Caco-2 (cell line): ENCODE measurements around the gene ANXA3. TPM values are rescaled to one million over a fixed set of nuclear protein-coding genes. Genes with fewer than 3 reads are reported as not detected.

Experiments
- BruUV-seq: library from RNA; stranded (reverse); fragments of 400-500 nt; replicated peaks from 2 replicates; lab custom pipeline; 2021; lab: Mats Ljungman, UMichigan
- CTCF ChIA-PET: fragments of 300-600 bp; sonication (Branson Sonifier 250); formaldehyde crosslinking; loops from one replicate; lab custom pipeline; 2022; ENCODE audit warnings: antibody characterized with exemption; lab: Charles Lee
- POLR2A ChIA-PET: fragments of 300-600 bp; sonication (Branson Sonifier 250); formaldehyde crosslinking; loops from one replicate; lab custom pipeline; 2022; ENCODE audit warnings: antibody characterized with exemption; lab: Charles Lee
- DNase-seq, 2 experiments: peaks; one replicate each; pipeline versions ENCODE4 v3.0.0 to v3.0.0-alpha.2; 2020 to 2022
- H3K27me3 ChIP-seq: replicated peaks from 2 replicates; pipeline ENCODE4 v1.6.0; 2011; ENCODE audit warnings: low read length; ENCODE audit not compliant: control insufficient read depth, insufficient read depth
- H3K36me3 ChIP-seq: 2 replicates; pipeline ENCODE4 v1.5.1; 2011; ENCODE audit warnings: low read length; ENCODE audit not compliant: control insufficient read depth, insufficient read depth
- H3K4me1 ChIP-seq: fragments of 250-450 bp; sonication (Bioruptor Pico); 2 replicates; pipeline ENCODE4 v1.5.1; 2020; ENCODE audit warnings: mild to moderate bottlenecking
- H3K4me3 ChIP-seq: 2 replicates; pipeline ENCODE4 v1.5.1; 2011; ENCODE audit warnings: low read depth, mild to moderate bottlenecking, control low read depth, low read length
- H3K9me3 ChIP-seq: fragments of 250-450 bp; sonication (Bioruptor Pico); 2 replicates; pipeline ENCODE4 v1.5.1; 2020; ENCODE audit warnings: mild to moderate bottlenecking, moderate library complexity
- H3K27ac Mint-ChIP-seq: one replicate; pipeline ENCODE4 v1.8.0; 2022; ENCODE audit warnings: mixed read lengths; ENCODE audit not compliant: unreplicated experiment
- H3K27me3 Mint-ChIP-seq: one replicate; pipeline ENCODE4 v1.8.0; 2022; ENCODE audit warnings: mixed read lengths; ENCODE audit not compliant: insufficient read depth, unreplicated experiment
- H3K36me3 Mint-ChIP-seq: one replicate; pipeline ENCODE4 v1.8.0; 2022; ENCODE audit warnings: mild to moderate bottlenecking, mixed read lengths; ENCODE audit not compliant: insufficient read depth, unreplicated experiment
- H3K4me1 Mint-ChIP-seq: one replicate; pipeline ENCODE4 v1.8.0; 2022; ENCODE audit warnings: low read depth, mixed read lengths; ENCODE audit not compliant: unreplicated experiment
- H3K4me3 Mint-ChIP-seq: one replicate; pipeline ENCODE4 v1.8.0; 2022; ENCODE audit warnings: mild to moderate bottlenecking, moderate library complexity, mixed read lengths; ENCODE audit not compliant: unreplicated experiment
- H3K9me3 Mint-ChIP-seq: one replicate; pipeline ENCODE4 v1.8.0; 2022; ENCODE audit warnings: mixed read lengths; ENCODE audit not compliant: unreplicated experiment
- intact Hi-C: fragments of 100-400 bp; cut with micrococcal nuclease; formaldehyde crosslinking; loops from one replicate; pipeline ENCODE4 v1.10.0; 2022; ENCODE audit not compliant: unreplicated experiment
- total RNA-seq: library from RNA; stranded (reverse); gene quantifications from 2 replicates; pipeline ENCODE4 v1.2.3, GENCODE V29; 2022
- TF ChIP-seq, protein P1 (sequence below), 2 experiments: fragments of 200-600 bp in 1 of 2; IDR thresholded peaks; 1 replicate in 1 of 2; 2 replicates in 1 of 2; pipeline versions ENCODE4 v1.5.1 to v1.8.0; 2011 to 2022; ENCODE audit warnings: antibody characterized with exemption in 1 of 2, control low read depth in 1 of 2, inconsistent platforms in 1 of 2, low read depth in 1 of 2, low read length in 1 of 2, mild to moderate bottlenecking in 1 of 2, moderate library complexity in 1 of 2; ENCODE audit not compliant: insufficient read depth in 1 of 2, severe bottlenecking in 1 of 2, unreplicated experiment in 1 of 2

The ANXA3 gene
- total RNA-seq, 1 experiment from 2014 or later, result 361 TPM

DNA sequence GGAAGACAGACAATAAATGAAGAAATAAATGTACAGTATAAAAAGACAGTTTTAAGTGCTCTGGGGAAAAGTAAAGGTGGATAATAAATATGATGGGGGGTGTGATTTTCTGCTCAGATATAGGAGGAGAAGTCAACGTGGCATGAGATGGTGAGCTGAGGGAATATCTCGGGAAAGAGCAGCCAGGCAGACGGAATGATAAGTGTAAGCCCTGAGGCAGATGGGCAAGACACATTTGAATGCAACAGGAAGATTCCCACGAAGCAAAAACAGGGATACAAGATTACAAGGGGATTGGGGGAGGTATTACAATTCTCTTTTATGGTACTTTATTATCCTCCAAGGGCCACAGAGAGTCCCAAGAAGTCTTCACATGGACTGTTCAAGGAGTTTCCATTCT lies 11.1 kb downstream of the ANXA3 start:
- peaks cover 57% of the 10 kb centered on the region for H3K4me1 Mint-ChIP-seq
- ChIA-PET CTCF (no interaction called here), POLR2A (no interaction called here)
- BruUV-seq, result no TSS peak
- peaks cover 95% of the 10 kb centered on the region for H3K4me1 ChIP-seq
- H3K4me3 ChIP-seq, result no peak overlapping the region
- TF ChIP-seq, protein P1, sequence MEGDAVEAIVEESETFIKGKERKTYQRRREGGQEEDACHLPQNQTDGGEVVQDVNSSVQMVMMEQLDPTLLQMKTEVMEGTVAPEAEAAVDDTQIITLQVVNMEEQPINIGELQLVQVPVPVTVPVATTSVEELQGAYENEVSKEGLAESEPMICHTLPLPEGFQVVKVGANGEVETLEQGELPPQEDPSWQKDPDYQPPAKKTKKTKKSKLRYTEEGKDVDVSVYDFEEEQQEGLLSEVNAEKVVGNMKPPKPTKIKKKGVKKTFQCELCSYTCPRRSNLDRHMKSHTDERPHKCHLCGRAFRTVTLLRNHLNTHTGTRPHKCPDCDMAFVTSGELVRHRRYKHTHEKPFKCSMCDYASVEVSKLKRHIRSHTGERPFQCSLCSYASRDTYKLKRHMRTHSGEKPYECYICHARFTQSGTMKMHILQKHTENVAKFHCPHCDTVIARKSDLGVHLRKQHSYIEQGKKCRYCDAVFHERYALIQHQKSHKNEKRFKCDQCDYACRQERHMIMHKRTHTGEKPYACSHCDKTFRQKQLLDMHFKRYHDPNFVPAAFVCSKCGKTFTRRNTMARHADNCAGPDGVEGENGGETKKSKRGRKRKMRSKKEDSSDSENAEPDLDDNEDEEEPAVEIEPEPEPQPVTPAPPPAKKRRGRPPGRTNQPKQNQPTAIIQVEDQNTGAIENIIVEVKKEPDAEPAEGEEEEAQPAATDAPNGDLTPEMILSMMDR (IDR thresholded peaks at IDR 0.05; ENCODE audit: insufficient read depth in 1 of 2, low read depth in 1 of 2, low read length in 1 of 2, severe bottlenecking in 1 of 2, unreplicated experiment in 1 of 2), result no peak
- intact Hi-C loops, result no loop called here
- no peaks in the 10 kb centered on the region for H3K9me3 Mint-ChIP-seq
- peak overlapping the region; percentile 72 for H3K27ac Mint-ChIP-seq
- no peaks in the 10 kb centered on the region for H3K27me3 Mint-ChIP-seq
- no peaks in the 10 kb centered on the region for H3K9me3 ChIP-seq
- H3K36me3 ChIP-seq, result no peaks in the 10 kb centered on the region
- no peak for DNase-seq
- no peaks in the 10 kb centered on the region for H3K27me3 ChIP-seq
- peaks cover 88% of the 10 kb centered on the region for H3K36me3 Mint-ChIP-seq
- H3K4me3 Mint-ChIP-seq, result peak overlapping the region; percentile 67

DNA sequence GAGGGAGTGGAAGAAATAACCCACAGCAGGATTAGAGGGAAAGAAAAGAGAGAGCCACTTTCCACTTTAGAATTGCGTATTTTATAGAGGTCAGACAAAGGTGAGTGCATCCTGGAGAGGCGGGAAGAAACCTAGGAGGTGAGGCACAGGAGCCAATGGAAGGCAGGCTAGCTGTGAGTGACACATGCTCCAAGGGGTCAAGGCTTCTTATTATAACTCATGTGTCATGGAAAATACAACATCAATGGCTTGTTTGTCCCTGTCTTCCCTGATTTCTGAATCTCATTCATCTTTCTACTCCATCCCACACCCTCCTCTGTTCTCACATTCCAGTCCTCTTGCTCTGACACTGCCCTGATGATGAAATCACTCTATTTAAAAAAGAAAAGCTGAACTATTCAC lies 14.4 kb downstream of the ANXA3 start:
- Histone ChIP-seq H3K36me3 (no peaks in the 10 kb centered on the region), H3K4me3 (no peak overlapping the region), H3K27me3 (no peaks in the 10 kb centered on the region), H3K4me1 (peaks cover 92% of the 10 kb centered on the region), H3K9me3 (no peaks in the 10 kb centered on the region)
- Mint-ChIP-seq H3K27me3 (no peaks in the 10 kb centered on the region), H3K4me3 (peak overlapping the region; percentile 42), H3K36me3 (peaks cover 92% of the 10 kb centered on the region), H3K4me1 (peaks cover 55% of the 10 kb centered on the region), H3K9me3 (no peaks in the 10 kb centered on the region), H3K27ac (peak overlapping the region; percentile 85)
- ChIA-PET POLR2A (interaction anchor here (4.5 kb wide), 1 partner anchor 14 kb away, joined by 48 read pairs; the partner anchor contains the start of gene ANXA3), CTCF (interaction anchor here (0.7 kb wide), 1 partner anchor 46 kb away, joined by 3 read pairs; no protein-coding TSS in a partner anchor)
- intact Hi-C loops, result loop anchor here (5.0 kb wide), 2 partner anchors 509 to 1086 kb away; partner anchors contain the start of gene FRAS1
- TF ChIP-seq, protein P1 (IDR thresholded peaks at IDR 0.05; ENCODE audit: insufficient read depth in 1 of 2, low read depth in 1 of 2, low read length in 1 of 2, severe bottlenecking in 1 of 2, unreplicated experiment in 1 of 2), result no peak
- no TSS peak for BruUV-seq
- peak; percentile 81 to 91 for DNase-seq

DNA sequence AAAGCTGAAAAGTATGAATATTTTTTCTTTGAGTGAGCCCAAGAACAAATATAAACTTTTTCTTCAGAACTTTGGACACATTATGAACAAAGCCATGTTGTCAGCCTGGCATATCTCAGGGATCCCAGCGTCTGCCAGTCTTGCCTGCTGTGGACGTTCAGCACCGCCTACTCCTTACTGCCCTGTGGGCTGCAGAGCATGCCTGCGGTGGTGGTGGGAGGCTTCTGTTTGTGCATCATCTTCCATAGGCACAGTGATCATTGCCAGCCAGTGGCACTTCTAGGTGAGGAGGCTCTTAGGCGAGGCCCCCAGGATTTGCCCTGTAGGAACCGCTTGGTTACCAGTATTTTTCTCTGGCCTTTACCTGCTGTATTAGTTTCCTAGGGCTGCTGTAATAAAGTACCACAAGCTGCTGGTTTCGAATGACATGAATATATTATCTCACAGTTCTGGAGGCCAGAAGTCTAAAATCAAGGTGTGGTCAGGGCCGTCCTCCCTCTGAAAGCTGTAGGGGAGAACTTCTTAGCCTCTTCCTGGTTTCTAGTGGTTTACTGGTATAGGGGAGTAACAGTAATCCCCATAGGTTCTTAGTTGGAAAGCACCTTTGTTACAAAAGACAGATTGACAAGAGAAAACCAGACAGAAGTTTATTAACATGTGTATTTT lies 15.4 kb downstream of the ANXA3 start:
- POLR2A ChIA-PET, result interaction anchor here (0.6 to 4.5 kb wide), 3 partner anchors 15 to 297 kb away, joined by 3 to 48 read pairs (median 3); partner anchors contain the start of gene ANXA3
- H3K4me3 ChIP-seq, result no peak overlapping the region
- Mint-ChIP-seq H3K9me3 (no peaks in the 10 kb centered on the region), H3K27ac (peak overlapping the region; percentile 85), H3K4me3 (peak overlapping the region; percentile 61), H3K4me1 (peaks cover 50% of the 10 kb centered on the region), H3K27me3 (no peaks in the 10 kb centered on the region), H3K36me3 (peaks cover 92% of the 10 kb centered on the region)
- no peaks in the 10 kb centered on the region for H3K27me3 ChIP-seq
- TF ChIP-seq, protein P1 (IDR thresholded peaks at IDR 0.05; ENCODE audit: insufficient read depth in 1 of 2, low read depth in 1 of 2, low read length in 1 of 2, severe bottlenecking in 1 of 2, unreplicated experiment in 1 of 2), result no peak
- peak; percentile 74 to 76 for DNase-seq
- intact Hi-C loops, result loop anchor here (1.0 to 5.0 kb wide), 4 partner anchors 15 to 1085 kb away; partner anchors contain the start of gene FRAS1
- peaks cover 87% of the 10 kb centered on the region for H3K4me1 ChIP-seq
- CTCF ChIA-PET, result no interaction called here
- BruUV-seq, result TSS peak; percentile 65
- H3K9me3 ChIP-seq, result no peaks in the 10 kb centered on the region
- 0 out of 2 replicates have a peak, but pooled peaks cover 1% of the 10 kb centered on the region for H3K36me3 ChIP-seq
